ENCODE results near the gene SCG5. TPM values are rescaled to one million over a fixed set of nuclear protein-coding genes. Genes with fewer than 3 reads are reported as not detected.

The SCG5 gene
- total and polyA plus RNA-seq, 10 of the 15 experiments (the other 5 are each of a cell fraction or from before 2014, with no cell fraction given) = 0.13 to 0.62 (median 0.48) TPM

DNA sequence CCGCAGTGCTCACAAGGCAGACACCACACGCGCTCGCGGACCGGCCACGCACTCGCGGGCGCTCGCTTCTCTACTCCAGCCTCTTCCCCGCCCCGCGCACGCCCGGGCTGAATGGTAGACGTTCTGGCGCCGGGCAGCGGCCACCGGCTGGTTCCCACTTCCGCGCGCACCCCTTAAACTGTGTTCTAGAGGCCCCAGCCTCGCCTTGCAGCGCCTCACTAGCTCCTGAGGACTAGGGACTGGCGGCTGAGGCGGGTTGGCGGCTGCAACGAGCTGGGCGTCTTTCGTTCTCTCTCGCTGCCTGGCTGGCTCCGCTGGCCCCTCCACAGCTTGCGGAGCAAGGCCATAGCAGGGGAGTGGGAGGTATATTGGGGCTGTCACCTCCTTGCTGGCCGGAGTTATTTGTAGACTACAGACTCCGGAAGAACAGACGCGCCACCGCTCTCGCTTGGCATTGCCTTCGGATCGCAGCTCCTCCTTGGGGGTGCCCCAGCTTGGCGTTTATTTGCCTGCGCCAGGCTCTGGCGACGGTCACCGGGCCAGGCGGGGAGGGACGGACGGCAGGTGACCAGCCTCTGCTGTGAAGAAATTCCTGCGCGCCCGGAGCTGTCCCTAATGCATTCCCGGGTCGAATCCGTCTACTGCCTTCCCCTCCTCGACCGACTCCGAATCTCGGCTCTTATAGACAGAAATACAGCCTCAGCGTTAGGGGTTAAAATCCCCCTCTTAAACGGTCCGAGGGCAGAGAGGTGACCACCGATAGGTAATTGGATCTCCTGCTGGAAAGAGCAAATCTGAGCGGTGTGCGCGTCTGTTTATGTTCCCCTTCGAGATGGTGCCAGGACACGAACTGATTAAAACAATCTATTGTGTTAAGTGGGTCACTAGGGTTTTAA, 77.6 kb downstream of the SCG5 start:
- WGBS (ENCODE audit: insufficient coverage, insufficient replicate concordance, low lambda C conversion rate, missing lambda C conversion rate) = 29% methylated on average over 58 of the region's 70 CpGs
- BruUV-seq (replicated peaks) = no TSS peak
- DNase-seq (ENCODE audit: low read depth, low spot score) = no peak
- H3K4me1 ChIP-seq (ENCODE audit: control insufficient read depth, insufficient read depth, low read length) = peaks cover 27% of the 10 kb centered on the region
- no peak overlapping the region for H3K9ac ChIP-seq (ENCODE audit: control insufficient read depth, insufficient read depth, low read length)
- peaks cover 19 to 33% of the 10 kb centered on the region in 2 experiments for H3K27me3 ChIP-seq (replicated peaks in 1 of 2; ENCODE audit: control insufficient read depth in 2 of 2, insufficient read depth in 2 of 2, low read length in 1 of 2)
- no peaks in the 10 kb centered on the region for H3K79me2 ChIP-seq (ENCODE audit: control insufficient read depth, insufficient read depth, low read length)
- no peak for FAIRE-seq
- ChIA-PET POLR2A (no interaction called here), RAD21 (ENCODE audit: unreplicated experiment) (no interaction called here), CTCF (no interaction called here), SMC1A (ENCODE audit: uncharacterized antibody, unreplicated experiment) (no interaction called here)
- H2AFZ ChIP-seq (ENCODE audit: control insufficient read depth, low read depth, low read length) = no peak overlapping the region
- H3K4me2 ChIP-seq (ENCODE audit: control insufficient read depth, insufficient read depth) = peak overlapping the region; percentile 15
- no peak overlapping the region for H3K4me3 ChIP-seq
- no peaks in the 10 kb centered on the region for H4K20me1 ChIP-seq (ENCODE audit: control insufficient read depth, insufficient read depth)
- no peaks in the 10 kb centered on the region; the same call in 2 of the 3 replicates for H3K9me3 ChIP-seq (replicated peaks; ENCODE audit: control insufficient read depth, insufficient read depth, low read length)
- no peak; the same call in 2 of the 3 replicates for ATAC-seq
- TF ChIP-seq ZNF24 (IDR thresholded peaks at IDR 0.05) (no peak), SMAD1 (IDR thresholded peaks at IDR 0.05; ENCODE audit: low read depth, partially characterized antibody) (no peak), PBX3 (IDR thresholded peaks at IDR 0.05; ENCODE audit: insufficient replicate concordance, low read depth, low read length) (no peak), POU2F2 (IDR thresholded peaks at IDR 0.05; ENCODE audit: borderline replicate concordance, low read depth, low read length) (no peak)
- TF ChIP-seq, protein P1, sequence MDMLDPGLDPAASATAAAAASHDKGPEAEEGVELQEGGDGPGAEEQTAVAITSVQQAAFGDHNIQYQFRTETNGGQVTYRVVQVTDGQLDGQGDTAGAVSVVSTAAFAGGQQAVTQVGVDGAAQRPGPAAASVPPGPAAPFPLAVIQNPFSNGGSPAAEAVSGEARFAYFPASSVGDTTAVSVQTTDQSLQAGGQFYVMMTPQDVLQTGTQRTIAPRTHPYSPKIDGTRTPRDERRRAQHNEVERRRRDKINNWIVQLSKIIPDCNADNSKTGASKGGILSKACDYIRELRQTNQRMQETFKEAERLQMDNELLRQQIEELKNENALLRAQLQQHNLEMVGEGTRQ (IDR thresholded peaks at IDR 0.05; ENCODE audit: borderline replicate concordance, low read depth, low read length) = no peak
- TF ChIP-seq, protein P2, sequence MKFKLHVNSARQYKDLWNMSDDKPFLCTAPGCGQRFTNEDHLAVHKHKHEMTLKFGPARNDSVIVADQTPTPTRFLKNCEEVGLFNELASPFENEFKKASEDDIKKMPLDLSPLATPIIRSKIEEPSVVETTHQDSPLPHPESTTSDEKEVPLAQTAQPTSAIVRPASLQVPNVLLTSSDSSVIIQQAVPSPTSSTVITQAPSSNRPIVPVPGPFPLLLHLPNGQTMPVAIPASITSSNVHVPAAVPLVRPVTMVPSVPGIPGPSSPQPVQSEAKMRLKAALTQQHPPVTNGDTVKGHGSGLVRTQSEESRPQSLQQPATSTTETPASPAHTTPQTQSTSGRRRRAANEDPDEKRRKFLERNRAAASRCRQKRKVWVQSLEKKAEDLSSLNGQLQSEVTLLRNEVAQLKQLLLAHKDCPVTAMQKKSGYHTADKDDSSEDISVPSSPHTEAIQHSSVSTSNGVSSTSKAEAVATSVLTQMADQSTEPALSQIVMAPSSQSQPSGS (IDR thresholded peaks at IDR 0.05; ENCODE audit: low read length) = no peak
- TF ChIP-seq, protein P3, sequence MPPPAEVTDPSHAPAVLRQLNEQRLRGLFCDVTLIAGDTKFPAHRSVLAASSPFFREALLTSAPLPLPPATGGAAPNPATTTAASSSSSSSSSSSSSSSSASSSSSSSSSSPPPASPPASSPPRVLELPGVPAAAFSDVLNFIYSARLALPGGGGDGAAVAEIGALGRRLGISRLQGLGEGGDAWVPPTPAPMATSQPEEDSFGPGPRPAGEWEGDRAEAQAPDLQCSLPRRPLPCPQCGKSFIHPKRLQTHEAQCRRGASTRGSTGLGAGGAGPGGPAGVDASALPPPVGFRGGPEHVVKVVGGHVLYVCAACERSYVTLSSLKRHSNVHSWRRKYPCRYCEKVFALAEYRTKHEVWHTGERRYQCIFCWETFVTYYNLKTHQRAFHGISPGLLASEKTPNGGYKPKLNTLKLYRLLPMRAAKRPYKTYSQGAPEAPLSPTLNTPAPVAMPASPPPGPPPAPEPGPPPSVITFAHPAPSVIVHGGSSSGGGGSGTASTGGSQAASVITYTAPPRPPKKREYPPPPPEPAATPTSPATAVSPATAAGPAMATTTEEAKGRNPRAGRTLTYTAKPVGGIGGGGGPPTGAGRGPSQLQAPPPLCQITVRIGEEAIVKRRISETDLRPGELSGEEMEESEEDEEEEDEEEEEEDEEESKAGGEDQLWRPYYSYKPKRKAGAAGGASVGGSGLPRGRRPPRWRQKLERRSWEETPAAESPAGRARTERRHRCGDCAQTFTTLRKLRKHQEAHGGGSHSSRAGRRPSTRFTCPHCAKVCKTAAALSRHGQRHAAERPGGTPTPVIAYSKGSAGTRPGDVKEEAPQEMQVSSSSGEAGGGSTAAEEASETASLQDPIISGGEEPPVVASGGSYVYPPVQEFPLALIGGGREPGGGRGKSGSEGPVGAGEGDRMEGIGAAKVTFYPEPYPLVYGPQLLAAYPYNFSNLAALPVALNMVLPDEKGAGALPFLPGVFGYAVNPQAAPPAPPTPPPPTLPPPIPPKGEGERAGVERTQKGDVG (CRISPR knock-in tag; IDR thresholded peaks at IDR 0.05) = no peak
- H3K27ac ChIP-seq (ENCODE audit: control insufficient read depth, insufficient read depth) = no peak overlapping the region
- no peaks in the 10 kb centered on the region for H3K36me3 ChIP-seq (ENCODE audit: control insufficient read depth in 2 of 2, insufficient read depth in 2 of 2, low read length in 1 of 2)
- intact Hi-C loops (cut with micrococcal nuclease; ENCODE audit: unreplicated experiment) = no loop called here
- in situ Hi-C loops (cut with MboI) = no loop called here
